ENCODE results near the gene SLIT3.
"Not testable (repeated sequence)": the region's sequence is repeated elsewhere in the genome, so short reads cannot be mapped to it uniquely, and the experiment has no call there.

Gene SLIT3

GRCh38 chr5:168638846-168639245, 662.1 kb downstream of the SLIT3 start:
- DNase-seq (ENCODE audit: low spot score), result not testable (repeated sequence)

- no peak for DNase-seq (ENCODE audit: low spot score)
These were observed 663.1 kb downstream of the SLIT3 start for GRCh38 chr5:168637793-168638192.

- DNase-seq (ENCODE audit: low spot score), result no peak
These were observed 663.7 kb downstream of the SLIT3 start for GRCh38 chr5:168637281-168637680.

GRCh38 chr5:168630958-168631357, 670.0 kb downstream of the SLIT3 start:
- DNase-seq (ENCODE audit: low spot score), result not testable (repeated sequence)

- no peak for DNase-seq (ENCODE audit: low spot score)
These were observed 676.0 kb downstream of the SLIT3 start for GRCh38 chr5:168624850-168625364.

- DNase-seq (ENCODE audit: low spot score), result no peak
These were observed 680.1 kb downstream of the SLIT3 start for GRCh38 chr5:168620807-168621206.

GRCh38 chr5:168614661-168615060, 686.3 kb downstream of the SLIT3 start:
- DNase-seq (ENCODE audit: low spot score), result no peak

- DNase-seq (ENCODE audit: low spot score), result no peak
These were observed 686.9 kb downstream of the SLIT3 start for GRCh38 chr5:168613996-168614395.

- DNase-seq (ENCODE audit: low spot score), result no peak
These were observed 687.5 kb downstream of the SLIT3 start for GRCh38 chr5:168613396-168613795.

- DNase-seq (ENCODE audit: low spot score), result no peak
These were observed 687.9 kb downstream of the SLIT3 start for GRCh38 chr5:168612996-168613395.

GRCh38 chr5:168612123-168612522, 688.8 kb downstream of the SLIT3 start:
- DNase-seq (ENCODE audit: low spot score), result no peak
